Left colon (tissue), 2 donors: ENCODE measurements around the gene CAVIN3. TPM values are rescaled to one million over a fixed set of nuclear protein-coding genes. Genes with fewer than 3 reads are reported as not detected.
"Not testable (repeated sequence)": the region's sequence is repeated elsewhere in the genome, so short reads cannot be mapped to it uniquely, and the experiment has no call there.

Experiments
- ATAC-seq: fragments of 200-7000 bp; cut with Tn5 transposase; one replicate; pipeline ENCODE4 v1.9.1; 2020; ENCODE audit warnings: mild to moderate bottlenecking, moderate library complexity
- DNase-seq, 2 donors: peaks; one replicate each; pipeline ENCODE4 v3.0.0-alpha.2; 2020
- intact Hi-C, 2 donors: fragments of 100-400 bp; cut with DNase I in 1 of 2; cut with micrococcal nuclease in 1 of 2; formaldehyde crosslinking; loops; one replicate each; pipeline versions ENCODE4 v1.11.2 to v1.14.0; 2022; cut with DNase I, micrococcal nuclease
- total RNA-seq, 2 donors: library from RNA; stranded (reverse); fragmentation: NEBNext Ultra II Directional; extraction: Animal tissue kit (Norgen Biotek cat#: 25700); gene quantifications; one replicate each; pipeline ENCODE4 v1.2.1, GENCODE V29; 2021
- donor health status: DM: no; HTN: no; CAD: no.
- donor health status: DM: yes; HTN: yes; CAD: no.

The CAVIN3 gene
- total RNA-seq, 2 donors from 2014 or later: 4.6 to 22.4 TPM

- intact Hi-C loops: no loop called here
- DNase-seq: no peak
- no peak for ATAC-seq
These were observed 35.3 kb downstream of the CAVIN3 start for GRCh38 chr11:6285019-6285418.

- DNase-seq (no peak), ATAC-seq (no peak)
- intact Hi-C loops: no loop called here
These were observed 36.1 kb downstream of the CAVIN3 start for GRCh38 chr11:6284250-6284649.

GRCh38 chr11:6283453-6284023, 36.8 kb downstream of the CAVIN3 start:
- DNase-seq: no peak
- no peak for ATAC-seq
- intact Hi-C loops: no loop called here

GRCh38 chr11:6280809-6281208, 39.5 kb downstream of the CAVIN3 start:
- DNase-seq, intact Hi-C loops, ATAC-seq: not testable (repeated sequence)

GRCh38 chr11:6273188-6273587, 47.1 kb downstream of the CAVIN3 start:
- ATAC-seq: no peak
- DNase-seq: no peak
- intact Hi-C loops: no loop called here

- intact Hi-C loops: no loop called here
- DNase-seq: no peak
These were observed 48.7 kb downstream of the CAVIN3 start for GRCh38 chr11:6271598-6271997.

GRCh38 chr11:6270584-6271246, 49.6 kb downstream of the CAVIN3 start:
- intact Hi-C loops: no loop called here
- DNase-seq: no peak
- ATAC-seq: no peak

More at GRCh38 chr11:6271598-6271997, 48.7 kb downstream of the CAVIN3 start:
- ATAC-seq: no peak

DNA sequence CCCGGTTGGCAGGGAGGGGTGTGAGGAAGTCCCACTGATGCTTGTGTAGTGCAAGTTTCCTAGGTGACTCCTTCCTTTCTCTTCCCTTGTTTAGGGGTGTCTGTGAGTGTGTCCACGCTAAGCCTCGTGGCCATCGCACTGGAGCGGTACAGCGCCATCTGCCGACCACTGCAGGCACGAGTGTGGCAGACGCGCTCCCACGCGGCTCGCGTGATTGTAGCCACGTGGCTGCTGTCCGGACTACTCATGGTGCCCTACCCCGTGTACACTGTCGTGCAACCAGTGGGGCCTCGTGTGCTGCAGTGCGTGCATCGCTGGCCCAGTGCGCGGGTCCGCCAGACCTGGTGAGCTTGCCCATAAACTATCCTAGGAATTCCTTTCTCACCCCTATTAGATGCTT, 50.3 kb downstream of the CAVIN3 start:
- intact Hi-C loops: no loop called here
- no peak for DNase-seq

More for the DNA sequence above, 50.3 kb downstream of the CAVIN3 start:
- no peak for ATAC-seq

Other genes starting within 250 kb of the CAVIN3 start
- not detected for gene OR56B4, start 212.8 kb downstream of the CAVIN3 start, total RNA-seq
- gene OR52B2, start 150.2 kb downstream of the CAVIN3 start, total RNA-seq: not detected
- gene OR52W1, start 121.3 kb downstream of the CAVIN3 start, total RNA-seq: not detected
- not detected for gene C11orf42, start 114.9 kb downstream of the CAVIN3 start, total RNA-seq
- gene FHIP1B, start 85.9 kb downstream of the CAVIN3 start, total RNA-seq: 100 to 1,000 TPM in 1 of 2 donors, 10 to 100 TPM in 1; 93.2 to 103 TPM
- under 1 TPM in 1 of 2 donors, not detected in 1; 0.14 TPM for gene CNGA4, start 81.4 kb downstream of the CAVIN3 start, total RNA-seq
- gene CCKBR, start 60.7 kb downstream of the CAVIN3 start, total RNA-seq: not detected
- gene SMPD1, start 70.0 kb upstream of the CAVIN3 start, total RNA-seq: 100 to 1,000 TPM in 1 of 2 donors, 10 to 100 TPM in 1; 50.8 to 136 TPM
- gene APBB1, start 98.6 kb upstream of the CAVIN3 start, total RNA-seq: 10 to 100 TPM in 1 of 2 donors, 1 to 10 TPM in 1; 5.2 to 11.2 TPM
- gene HPX, start 120.5 kb upstream of the CAVIN3 start, total RNA-seq: 1 to 10 TPM; 2.4 to 2.5 TPM
- gene TRIM3, start 153.4 kb upstream of the CAVIN3 start, total RNA-seq: 10 to 100 TPM; 37.6 to 49.3 TPM
- 10 to 100 TPM; 70.2 to 85.6 TPM for gene ARFIP2, start 160.8 kb upstream of the CAVIN3 start, total RNA-seq
- gene TIMM10B, start 161.0 kb upstream of the CAVIN3 start, total RNA-seq: 10 to 100 TPM; 47.8 to 48.6 TPM
- 10 to 100 TPM; 11.8 to 18.9 TPM for gene DNHD1, start 176.8 kb upstream of the CAVIN3 start, total RNA-seq